Neural progenitor cell (in vitro differentiated cells): ENCODE measurements around the gene SHTN1.

ENCODE experiments used
- EZH2phosphoT487 ChIP-seq: fragments of 200-600 bp; sonication (generic); IDR thresholded peaks from 2 replicates; pipeline ENCODE4 v1.6.1; 2017; ENCODE audit warnings: antibody characterized with exemption
- TF ChIP-seq, protein P1 (sequence below): fragments of 200-600 bp; sonication (generic); IDR thresholded peaks from 2 replicates; pipeline ENCODE4 v1.5.1; 2017; ENCODE audit warnings: antibody characterized with exemption, mild to moderate bottlenecking

DNA sequence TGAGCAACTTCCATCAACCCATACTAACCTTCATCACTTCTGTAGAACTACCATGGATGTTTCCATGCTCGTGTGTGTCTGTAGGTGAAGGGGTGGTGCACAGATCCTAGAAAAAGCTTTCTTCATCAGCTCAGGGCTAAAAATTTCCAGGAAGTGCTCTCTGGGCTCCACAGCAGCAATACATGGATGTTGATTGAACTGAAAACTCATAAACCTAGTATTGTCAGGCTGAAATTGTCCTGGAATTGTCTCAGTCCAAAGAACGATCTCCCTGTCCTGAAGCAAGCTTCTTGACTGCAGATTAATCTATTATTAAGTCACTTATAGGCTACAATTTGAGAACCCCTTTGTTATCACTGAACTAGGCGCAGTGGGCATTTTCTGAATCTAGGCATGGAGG lies 115.9 kb downstream of the SHTN1 start:
- TF ChIP-seq, protein P1, sequence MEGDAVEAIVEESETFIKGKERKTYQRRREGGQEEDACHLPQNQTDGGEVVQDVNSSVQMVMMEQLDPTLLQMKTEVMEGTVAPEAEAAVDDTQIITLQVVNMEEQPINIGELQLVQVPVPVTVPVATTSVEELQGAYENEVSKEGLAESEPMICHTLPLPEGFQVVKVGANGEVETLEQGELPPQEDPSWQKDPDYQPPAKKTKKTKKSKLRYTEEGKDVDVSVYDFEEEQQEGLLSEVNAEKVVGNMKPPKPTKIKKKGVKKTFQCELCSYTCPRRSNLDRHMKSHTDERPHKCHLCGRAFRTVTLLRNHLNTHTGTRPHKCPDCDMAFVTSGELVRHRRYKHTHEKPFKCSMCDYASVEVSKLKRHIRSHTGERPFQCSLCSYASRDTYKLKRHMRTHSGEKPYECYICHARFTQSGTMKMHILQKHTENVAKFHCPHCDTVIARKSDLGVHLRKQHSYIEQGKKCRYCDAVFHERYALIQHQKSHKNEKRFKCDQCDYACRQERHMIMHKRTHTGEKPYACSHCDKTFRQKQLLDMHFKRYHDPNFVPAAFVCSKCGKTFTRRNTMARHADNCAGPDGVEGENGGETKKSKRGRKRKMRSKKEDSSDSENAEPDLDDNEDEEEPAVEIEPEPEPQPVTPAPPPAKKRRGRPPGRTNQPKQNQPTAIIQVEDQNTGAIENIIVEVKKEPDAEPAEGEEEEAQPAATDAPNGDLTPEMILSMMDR = no peak
- TF ChIP-seq EZH2phosphoT487 = no peak
